Stimulated activated naive CD4-positive, alpha-beta T cell (primary cell): ENCODE results near the gene DSCAML1.

Experiments used
- DNase-seq, 6 experiments: peaks; one replicate each; lab custom pipeline; 2025; lab: John Stamatoyannopoulos, UW

Gene DSCAML1

DNA sequence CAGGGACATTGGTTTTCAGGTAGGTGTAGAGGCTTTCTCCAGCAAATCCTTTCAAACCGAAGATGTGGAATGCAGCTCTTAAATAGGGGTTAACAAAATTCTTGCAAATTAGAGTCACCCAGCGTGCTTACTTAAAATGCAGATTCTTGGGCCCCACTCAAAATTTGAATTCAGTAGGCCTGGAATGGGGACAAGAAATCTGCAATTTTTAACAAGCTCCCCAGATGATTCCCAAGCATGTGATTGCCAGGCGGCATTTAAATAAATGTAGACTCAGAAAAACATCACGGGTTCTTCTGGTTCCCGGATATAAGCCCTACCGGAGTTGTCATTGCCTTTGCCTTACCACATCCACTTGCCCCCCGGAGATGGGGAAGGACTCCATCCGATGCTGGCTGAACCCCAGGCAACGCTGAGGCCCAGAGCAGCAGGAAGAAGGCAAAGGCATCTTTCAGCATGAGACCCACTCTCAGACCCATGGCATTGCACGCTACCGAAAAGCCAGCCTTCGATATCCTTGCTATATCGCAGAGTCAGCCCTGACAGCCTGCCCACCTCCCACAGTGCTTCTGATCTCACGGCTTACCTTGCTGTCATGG lies 134.2 kb downstream of the DSCAML1 start:
- no peak for DNase-seq

DNA sequence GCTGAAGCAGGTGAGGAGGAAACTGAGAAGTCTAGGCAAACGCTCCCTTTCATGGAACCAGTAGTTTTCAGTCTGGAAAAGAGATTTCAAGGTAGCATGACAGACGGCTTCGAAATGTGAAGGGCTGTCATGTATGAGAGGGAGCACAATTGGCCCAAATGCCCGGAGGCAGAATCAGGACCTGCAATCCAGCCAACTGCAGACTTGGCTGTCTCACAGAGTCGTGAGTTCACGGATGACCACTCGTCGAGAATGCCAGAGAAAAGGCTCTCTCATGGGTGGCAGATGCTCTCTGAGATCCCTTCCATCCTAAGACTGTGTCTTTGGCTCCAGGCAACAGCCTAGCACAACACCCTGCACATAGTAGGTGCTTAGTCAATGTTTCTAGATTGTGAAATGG lies 134.8 kb downstream of the DSCAML1 start:
- no peak for DNase-seq

DNA sequence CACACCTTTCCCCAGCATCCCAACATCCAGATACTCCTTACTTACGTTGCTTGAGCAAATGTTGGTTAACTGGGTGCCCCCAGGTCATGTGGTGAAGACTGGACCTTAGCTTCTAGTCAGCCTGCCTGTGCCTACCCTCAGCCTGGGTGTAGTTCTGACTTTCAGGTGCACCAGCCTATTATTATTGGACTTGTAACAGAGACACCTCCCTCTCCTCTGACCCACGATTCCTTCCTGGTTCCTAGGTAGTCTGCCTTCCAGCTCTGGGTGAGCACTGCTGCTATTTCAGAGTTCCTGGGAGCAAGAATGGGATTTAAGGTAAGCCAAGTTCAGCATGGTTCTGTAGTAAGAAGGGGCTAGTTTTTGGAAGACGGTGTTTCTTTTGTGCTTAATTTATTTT lies 138.2 kb downstream of the DSCAML1 start:
- no peak for DNase-seq

DNA sequence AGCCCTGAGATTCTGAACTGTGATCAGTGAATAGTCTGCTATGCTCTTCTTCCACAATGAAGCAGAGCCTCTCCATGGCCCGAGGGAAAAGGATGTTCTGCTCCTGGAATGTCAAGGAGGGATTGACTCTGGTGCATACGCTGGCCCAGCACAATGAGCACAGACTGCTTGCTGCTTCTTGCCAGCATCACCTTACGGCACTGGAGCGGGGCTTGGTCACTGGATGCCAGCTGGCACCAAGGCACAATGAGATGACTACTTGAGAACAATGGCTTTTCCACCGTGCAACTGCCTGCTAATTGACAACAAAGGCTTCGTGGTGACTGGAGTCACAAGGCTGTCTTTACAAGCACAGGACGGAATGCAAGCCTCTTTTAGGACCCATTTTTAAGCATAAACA lies 139.2 kb downstream of the DSCAML1 start:
- DNase-seq: no peak

DNA sequence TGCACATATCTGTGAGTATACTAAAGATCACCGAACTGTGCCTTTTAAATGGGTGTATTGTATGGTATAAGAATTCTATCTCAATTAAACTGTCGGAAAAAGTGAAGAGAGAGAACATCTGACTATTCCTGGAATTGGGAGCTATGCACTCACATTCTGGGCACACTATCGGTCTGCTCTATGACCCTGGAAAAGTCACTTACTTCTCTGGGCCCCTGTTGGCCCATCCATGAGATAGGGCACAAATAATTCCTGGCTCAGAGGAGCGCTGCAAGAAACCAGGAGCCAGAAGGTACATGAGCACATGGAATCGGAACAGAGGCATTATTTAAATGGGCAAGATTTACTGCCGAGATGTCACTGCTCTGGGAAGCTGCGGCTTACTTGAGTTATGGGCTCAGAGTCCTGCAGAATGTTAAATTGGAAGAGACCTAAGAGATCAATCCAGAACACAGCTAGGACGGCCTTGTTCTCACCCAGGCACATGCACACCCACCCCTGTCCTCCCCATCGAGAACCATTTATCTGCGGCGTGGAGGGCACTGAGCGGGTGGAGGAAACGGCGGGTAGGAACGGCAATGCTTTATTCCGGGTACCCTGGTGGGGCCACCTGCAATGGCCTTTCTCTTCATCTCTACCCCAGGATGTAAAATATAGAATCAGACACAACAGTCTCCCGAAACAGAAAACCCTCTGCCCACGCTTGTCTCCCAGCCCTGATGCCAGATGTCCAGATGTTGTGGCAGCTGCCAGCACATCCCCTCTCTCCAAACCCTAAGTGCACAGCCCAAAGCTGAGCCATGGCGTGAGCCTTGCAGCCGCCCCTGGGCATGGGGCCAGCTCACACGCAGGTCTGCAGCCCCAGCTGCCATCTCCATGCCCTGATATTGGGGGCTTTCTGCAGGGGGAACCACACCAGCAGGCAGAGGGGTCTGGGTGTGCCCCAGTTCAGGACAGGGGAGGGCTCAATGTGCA lies 142.4 kb downstream of the DSCAML1 start:
- no peak for DNase-seq

DNA sequence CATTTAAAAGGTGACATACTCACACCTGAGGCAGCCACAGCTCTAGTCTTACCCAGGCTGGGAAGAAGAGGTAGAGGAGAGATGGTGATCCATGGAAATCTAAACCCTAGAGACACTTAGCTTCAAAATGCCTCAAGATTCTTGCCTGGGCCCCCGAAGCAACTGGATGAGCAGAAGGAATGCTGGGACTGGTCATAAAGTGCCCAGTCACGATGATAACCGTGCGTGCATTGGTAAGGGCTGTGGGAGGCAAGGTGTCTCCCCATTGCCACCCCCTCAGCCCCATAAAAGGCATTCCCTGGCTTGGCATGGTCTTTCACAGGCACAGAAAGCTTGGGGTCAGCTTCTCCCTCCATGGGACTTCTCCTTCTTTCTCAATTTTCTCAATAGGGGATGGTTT lies 144.5 kb downstream of the DSCAML1 start:
- DNase-seq: no peak

DNA sequence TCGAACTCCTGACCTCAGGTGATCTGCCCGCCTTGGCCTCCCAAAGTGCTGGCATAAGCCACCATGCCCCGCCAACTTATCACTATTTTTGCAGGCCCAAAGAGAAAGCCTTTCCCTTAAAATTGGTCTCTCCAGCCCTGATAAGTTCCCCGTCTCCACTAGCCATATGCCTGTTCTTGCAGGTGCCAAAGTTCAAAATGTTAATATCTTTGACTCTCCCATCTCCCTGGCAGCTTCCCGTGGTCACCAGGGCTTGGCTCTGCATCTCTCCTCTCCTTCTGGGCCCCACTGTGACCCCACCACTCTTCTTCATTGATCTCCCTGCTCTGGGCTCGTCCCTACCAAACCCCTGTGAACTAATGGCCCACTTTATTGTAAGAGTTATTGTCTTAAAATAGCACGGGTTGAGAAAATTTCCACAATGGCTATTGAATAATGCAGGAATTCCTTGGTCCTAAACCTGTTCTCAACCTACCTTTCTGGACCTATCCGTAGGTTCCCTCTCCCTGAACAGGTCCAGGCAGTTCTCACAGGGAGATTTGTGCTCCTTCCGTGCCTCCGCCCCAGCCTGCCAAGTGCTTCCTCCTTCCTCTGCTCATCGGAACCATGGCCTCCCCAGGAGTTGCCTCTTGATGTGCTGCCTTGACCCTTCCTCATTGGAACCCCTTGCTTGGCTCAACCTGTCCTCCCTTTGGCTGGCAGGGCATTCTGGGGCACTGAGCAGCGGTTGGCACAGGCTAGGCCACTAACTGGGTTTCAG lies 147.5 kb downstream of the DSCAML1 start:
- DNase-seq: no peak

DNA sequence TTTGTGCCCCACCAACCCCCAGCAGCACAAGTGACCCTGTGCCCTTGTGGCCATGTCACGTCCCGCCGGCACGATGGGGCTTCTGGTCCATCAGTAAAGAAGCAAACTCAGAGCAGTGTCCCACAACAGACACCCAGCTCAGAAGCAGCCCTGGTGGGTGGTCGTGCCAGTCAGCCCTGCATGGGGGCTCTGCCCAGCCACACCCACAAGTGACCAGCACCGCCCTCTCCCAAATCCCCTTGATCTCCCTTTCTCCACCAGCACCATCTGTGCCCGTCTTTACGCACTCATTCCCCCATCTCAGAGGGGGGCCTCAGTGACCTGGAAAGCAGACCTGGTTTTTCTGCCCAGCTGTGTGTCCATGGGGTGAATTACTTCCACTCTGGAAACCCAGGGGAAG lies 149.1 kb downstream of the DSCAML1 start:
- no peak for DNase-seq

DNA sequence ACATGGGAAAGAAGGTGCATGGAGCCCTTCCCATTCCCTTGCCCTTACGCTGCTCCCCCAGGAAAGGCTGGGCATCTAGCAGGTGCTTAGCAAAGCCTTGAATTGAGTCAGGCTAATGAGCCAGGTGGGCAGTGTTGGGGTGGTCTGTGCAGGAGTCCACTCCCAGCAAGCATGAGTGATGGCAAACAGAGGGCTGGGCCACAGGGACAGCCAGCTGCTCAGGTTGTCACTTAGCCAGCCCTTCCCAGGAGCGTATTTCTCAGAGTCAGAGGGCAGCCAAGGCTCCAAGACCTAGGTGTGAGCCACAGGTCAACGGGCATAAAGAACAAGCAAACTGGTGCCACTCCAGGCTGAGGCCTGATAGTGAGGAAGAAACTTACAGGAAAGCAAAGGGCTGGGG lies 149.8 kb downstream of the DSCAML1 start:
- DNase-seq: no peak

DNA sequence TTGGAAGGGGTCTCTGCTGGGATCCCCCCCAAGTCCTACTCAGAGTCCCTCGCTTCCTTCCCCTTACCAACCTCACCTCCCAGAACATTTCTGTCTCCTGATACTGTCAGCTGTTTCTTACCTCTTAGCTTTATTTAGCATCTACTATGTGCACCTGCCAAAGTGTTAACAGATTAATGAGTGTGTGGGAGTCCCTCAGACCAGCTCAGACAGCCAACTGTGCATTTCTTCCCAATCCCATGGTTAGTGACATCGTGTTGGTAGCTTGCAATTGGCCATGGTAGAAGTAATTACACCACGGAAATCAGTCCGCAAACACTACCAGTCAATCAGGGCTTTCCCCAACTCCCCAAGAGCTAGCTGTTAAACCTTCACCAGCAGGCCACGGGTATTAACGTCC lies 150.6 kb downstream of the DSCAML1 start:
- no peak for DNase-seq

DNA sequence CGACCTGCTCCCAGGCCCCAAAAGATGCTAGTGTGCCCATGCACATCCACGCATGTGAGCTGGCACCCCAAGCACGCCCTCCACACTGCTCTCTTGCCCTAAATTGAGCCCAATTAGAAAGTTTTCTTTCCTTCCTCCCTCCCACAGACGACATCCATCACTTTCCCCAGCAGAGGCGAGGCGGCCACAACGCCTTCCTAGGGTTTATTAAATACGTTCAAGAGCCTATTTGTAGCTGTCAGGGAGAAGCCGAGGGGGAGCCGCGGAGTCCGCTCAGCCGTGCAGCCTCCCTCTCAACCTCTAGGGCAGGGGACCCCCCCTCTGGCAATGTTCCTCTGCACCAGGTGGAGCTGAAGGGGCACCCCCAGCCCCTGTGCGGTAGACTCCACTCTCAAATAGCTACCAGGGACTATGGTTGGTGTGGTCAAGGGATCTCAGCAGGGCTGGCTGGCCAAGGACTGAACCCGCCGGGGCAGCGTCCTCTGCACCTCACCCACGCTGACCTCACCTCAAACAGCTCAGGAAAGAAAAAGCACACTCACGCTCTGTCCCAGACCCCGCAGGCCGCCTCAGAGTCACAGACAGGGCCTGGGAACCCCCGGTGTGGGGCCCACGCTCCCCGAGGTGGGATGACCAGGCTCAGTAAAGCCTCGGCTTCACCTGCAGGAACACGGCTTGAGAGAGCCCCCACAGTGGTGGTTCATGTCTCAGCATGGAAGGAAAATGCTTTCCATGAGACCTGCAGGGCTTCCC lies 152.4 kb downstream of the DSCAML1 start:
- no peak for DNase-seq

DNA sequence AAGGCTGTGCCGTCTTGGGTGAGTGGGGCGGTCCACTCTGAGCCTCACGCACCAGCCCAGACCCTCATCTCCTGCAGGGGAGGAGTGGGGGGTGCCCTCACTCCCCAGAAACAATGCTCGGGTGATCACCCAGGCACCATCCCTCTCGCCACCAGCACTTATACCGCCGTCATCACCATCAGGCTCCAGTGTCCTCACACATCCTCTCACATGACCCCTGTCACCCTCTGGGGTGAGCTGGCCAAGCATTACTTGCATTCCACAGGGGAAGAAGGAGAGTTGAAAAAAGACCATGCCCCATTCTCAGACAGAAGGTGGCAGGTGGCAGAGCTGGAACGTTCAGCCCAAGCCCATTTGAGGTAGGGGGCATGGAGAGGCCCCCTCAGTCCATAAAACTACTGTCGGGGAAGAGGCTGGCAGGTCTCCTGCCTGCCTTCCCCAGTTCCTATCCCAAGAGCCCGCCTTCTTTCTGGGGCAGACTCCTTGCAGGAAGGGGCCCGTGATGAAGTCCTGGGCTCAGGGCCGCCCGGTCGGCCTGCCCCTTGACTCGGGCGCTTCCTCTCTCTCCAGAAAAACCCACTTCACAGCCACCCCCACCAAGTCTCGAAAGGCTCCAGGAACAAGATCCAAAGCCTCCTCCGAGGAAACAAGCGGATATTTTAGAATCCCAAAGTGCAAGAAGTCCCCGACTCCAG lies 153.3 kb downstream of the DSCAML1 start:
- no peak for DNase-seq

DNA sequence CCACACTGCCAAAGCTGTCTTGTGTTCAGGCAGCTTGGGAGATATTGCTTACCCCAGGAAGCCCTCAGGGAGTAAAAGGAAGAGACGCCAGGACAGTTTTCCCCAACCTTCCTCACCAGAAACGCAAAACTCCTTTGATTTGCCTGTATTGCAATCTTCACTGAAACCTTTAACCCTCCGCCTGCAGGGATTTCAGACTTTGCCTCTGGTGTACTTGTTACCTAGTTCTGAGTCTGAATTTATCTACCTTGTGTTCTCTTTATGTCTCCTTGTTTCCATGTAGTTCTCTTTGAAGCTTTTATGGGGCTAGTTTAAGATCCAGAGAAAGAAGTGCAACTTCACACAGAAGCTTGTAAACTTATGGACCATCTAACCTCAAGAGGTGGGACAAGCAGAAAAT lies 154.2 kb downstream of the DSCAML1 start:
- DNase-seq: no peak

DNA sequence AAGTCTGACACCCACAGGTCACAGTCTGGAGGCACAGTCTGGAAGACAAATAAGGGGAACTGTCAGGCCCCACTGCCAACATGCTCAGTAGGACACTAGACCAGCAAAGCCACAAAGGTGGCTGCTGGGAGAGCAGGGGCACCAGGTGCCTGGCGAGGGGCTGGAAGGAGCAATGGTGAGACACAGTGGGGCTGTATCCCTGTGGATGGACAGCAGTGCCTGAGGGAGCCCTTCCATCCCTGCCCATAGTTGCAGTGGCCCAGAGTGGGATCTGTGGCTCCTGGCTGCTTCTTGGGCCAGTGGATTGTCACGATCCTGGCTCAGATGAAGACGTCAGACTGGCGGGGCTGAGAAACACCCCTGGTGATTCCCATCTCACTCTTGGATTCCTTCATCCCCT lies 154.6 kb downstream of the DSCAML1 start:
- no peak for DNase-seq

DNA sequence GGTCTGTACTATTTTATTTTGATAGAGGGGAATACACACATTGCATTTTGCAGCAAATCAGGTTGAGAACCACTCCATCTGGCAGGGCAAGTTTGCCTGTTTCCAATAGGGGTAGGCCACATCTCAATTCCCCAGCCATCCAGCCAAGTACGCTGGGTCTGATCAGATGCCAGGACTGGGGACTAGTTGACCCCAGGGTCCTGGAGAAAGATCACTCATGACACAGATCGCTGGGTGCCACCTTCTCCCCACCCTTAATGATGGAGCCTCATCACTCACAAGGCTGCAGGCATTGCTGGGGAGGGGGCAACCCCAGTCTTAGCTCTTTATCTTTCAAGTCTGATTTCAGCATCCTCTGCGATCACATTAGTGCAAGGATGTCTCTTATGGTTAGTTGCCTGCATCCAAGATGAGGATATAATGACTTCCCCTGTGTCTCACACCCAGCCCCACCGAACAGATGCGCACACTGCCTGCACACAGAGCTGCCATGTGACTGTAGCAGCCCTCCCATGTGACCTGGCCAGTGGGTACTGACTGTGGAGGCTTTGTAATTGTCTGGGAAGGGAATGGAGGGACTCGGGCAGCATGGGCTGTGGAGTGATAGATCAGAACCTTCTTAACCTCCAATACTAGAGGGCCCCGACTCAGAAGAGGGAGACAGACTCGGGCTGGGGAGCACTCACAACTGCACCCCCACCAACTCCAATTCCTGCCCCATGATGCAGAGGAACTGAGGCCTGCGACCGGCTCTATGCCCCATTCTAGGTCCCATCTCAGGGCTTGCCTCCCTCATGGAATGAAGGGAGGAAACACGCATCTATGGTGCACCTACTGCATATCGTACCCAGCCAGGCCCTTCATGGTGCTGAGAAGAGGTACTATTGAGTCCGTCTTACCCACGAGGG lies 155.8 kb downstream of the DSCAML1 start:
- DNase-seq: no peak

DNA sequence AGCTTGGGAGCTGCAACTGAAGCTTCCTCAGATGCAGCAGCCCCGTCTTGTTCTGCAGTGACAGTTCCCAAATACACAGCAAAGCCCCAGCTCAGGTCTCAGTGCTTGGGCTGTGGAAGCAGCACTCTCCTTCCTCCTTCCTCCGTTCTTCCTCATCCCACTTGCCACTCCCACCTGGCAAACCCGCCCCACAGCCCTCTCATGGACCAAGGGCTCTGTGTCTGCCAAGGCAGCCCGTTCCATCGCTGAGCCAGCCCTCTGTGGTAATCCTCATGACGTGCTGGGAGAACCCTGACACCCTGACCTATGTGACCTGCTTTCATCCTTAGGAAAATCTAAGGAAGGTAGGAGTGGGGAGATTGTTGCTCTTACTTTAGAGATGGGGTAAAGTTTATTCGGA lies 157.0 kb downstream of the DSCAML1 start:
- DNase-seq: no peak

DNA sequence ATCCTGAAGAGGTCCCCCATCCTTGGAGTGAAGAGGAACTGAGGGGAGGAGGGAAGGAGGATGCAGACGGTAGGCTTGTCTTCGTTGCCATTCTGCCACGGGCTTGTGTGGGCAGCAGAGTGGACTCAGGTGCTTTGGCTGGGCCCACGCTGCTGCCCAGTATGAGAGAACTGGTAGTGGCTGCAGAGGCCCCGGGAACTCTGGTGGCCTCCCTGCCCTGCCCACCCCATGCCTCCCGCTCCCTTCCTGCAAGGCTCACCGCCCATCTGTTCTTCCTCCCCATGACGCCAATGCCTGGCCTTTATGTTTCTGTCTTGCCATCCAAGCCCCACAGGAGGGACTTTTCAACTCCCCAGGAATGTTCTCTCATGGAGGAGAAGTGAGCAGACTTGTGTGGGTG lies 157.4 kb downstream of the DSCAML1 start:
- DNase-seq: no peak

DNA sequence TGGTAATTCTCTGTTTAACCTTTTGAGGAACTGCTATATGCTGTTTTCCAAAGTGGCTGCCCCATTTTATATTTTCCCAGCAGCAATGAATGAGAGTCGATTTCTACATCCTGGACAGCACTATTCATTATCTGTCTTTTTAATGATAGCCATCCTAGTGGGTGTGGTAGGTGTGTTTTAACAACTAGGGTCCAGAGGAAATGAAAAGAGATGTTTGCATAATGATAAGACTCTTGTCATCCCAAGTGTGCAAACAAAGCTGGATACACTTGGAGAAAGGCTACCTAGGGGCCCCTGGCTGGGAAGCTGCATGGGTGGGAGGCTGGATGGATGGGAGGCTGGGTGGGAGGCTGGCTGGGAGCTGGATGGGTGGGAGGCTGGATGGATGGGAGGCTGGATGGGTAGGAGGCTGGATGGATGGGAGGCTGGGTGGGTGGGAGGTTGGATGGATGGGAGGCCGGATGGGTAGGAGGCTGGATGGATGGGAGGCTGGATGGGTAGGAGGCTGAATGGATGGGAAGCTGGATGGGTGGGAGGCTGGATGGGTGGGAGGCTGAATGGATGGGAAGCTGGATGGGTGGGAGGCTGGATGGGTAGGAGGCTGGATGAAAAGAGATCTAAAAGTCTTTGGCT lies 158.0 kb downstream of the DSCAML1 start:
- no peak for DNase-seq

DNA sequence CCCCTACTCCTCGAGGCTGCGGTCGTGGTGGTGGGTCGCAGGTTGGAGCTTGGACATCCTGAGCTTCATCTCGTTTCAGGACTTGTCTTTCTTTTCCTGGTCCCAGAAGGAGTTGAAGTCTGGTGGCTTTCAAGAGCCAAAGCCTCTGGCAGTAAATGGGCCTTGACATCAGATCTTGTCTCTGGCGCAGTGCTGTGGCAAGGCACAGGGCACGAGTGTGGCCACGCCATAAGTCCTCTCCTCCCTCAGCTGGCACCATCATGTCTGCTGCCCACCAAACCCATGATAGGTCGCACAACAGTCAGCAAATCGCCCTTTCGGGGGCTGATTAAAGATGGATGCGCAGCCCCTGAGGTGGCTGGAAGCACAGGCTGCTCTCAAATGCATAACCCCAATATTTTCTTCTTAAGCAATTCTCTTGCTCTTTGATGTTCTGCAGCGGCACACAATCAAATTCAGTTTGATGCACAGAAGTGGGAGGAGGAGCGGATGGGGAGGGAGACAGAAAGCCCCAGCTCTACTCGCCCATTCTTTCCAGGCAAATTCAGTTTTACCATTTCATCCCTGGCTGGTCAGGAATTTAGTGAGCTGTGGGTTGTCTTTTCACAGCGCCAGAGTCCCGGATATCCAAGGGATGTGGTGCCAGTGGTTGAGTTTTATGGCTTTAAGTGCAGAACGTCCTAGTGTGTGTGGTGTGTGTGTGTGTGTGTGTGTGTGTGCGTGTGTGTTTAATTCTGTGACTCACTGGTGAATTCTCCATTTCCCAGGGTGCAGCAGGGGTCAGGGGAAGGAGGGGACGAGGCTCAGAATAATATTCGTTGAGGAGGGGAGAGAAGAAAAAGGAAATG lies 162.0 kb downstream of the DSCAML1 start:
- no peak for DNase-seq
